ENCODE data around the gene PRKCA.
A peak's percentile ranks its signal among the peaks of the same experiment; 100 is the strongest.
"Not testable (repeated sequence)": the region's sequence is repeated elsewhere in the genome, so short reads cannot be mapped to it uniquely, and the experiment has no call there.

Gene PRKCA

DNA sequence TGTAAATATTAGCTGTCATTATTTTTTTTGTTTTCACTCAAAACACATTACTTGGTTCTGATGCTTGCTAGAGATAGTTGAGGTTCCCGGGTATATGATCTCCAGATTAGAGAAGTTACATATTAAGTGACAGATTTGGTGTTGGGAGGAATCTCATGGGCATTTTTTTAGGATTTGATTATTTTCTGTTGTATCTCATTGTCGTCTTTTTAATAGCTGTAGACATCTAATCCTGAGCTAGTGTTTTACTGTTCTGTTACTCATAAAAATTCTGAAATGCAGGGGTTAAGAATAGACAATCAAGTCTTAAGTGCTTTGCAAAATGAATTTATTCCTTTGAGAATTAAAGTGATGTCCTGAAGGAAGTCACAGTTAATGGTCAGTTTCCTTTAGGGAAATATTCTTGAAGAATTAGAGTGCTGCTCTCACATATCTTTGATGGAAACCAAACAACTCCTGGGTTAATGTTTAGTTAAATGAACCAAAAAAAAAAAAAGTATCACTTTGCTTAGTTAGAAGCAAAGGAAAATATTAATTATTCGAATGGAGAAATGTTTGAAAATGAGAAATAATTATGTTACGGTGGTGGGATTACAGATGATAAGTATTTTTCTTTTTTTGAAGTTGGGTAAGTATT lies 280.8 kb downstream of the PRKCA start:
- no peak for DNase-seq
- in situ Hi-C loops (cut with HindIII; ENCODE audit: low pct_ligation_motif_present, low pct_unique_long_range_greater_than_20kb, low sequenced_read_pairs), result no loop called here

GRCh38 chr17:66584927-66585326 lies 282.5 kb downstream of the PRKCA start:
- in situ Hi-C loops (cut with HindIII; ENCODE audit: low pct_ligation_motif_present, low pct_unique_long_range_greater_than_20kb, low sequenced_read_pairs), result no loop called here
- no peak for DNase-seq

GRCh38 chr17:66585472-66585871 lies 283.1 kb downstream of the PRKCA start:
- in situ Hi-C loops (cut with HindIII; ENCODE audit: low pct_ligation_motif_present, low pct_unique_long_range_greater_than_20kb, low sequenced_read_pairs), result no loop called here
- DNase-seq, result no peak

DNA sequence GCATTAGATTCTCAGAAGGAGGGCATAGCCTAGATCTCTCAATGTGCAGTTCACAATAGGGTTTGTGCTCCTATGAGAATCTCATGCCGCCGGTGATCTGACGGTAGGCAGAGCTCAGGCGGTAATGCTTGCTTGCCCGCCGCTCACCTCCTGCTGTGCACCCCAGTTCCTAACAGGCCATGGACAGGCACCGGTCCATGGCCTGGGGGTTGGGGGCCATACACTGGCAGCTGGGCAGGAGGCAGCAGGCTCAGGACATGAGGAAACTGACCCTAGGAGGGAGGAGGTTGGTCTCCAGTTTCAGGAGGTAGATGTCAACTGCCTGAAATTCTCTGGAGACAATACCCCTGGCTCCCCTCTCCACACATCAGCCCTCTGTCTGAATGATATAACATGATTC lies 287.5 kb downstream of the PRKCA start:
- DNase-seq, result no peak
- in situ Hi-C loops (cut with HindIII; ENCODE audit: low pct_ligation_motif_present, low pct_unique_long_range_greater_than_20kb, low sequenced_read_pairs), result no loop called here

GRCh38 chr17:66593116-66593515 lies 290.7 kb downstream of the PRKCA start:
- in situ Hi-C loops (cut with HindIII; ENCODE audit: low pct_ligation_motif_present, low pct_unique_long_range_greater_than_20kb, low sequenced_read_pairs), result no loop called here
- DNase-seq, result no peak

- in situ Hi-C loops (cut with HindIII; ENCODE audit: low pct_ligation_motif_present, low pct_unique_long_range_greater_than_20kb, low sequenced_read_pairs), result no loop called here
- DNase-seq, result no peak
Observed at GRCh38 chr17:66595893-66596292, 293.5 kb downstream of the PRKCA start.

DNA sequence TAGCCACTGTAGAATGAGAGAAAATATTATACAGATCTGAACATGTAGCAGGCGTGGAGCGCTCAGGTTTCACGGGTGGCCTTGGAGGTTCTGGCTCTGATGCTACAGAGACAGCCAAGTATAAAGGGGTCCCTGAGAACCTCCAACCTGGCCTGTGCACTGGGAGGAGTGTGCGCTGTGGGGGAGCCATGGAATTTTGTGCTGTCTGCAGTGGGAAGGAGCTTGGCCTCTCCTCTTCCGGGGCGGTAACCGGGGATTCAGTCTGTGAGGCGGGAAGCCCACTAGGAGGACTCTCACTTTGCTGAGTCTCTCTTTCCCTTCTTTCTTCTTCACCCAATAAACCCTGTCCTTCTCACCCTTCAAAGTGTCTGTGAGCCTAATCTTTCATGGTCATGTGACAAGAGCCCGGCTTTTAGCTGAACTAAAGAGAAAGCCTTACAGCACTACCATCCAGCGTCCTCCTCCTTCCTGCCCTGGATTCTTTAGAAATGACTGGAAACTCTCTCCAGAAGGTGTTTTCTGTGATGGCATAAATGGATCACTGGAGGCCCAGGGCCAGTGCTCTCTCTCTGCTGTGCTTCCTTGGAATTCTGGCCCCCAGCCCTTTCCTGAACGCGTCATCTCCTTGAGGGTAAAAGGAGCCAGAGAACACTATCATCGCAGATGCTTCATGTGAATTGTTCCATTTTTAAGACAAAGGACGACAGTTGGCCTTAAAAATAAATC lies 300.4 kb downstream of the PRKCA start:
- no peak for DNase-seq
- in situ Hi-C loops (cut with HindIII; ENCODE audit: low pct_ligation_motif_present, low pct_unique_long_range_greater_than_20kb, low sequenced_read_pairs), result no loop called here

GRCh38 chr17:66604376-66604775 lies 302.0 kb downstream of the PRKCA start:
- in situ Hi-C loops (cut with HindIII; ENCODE audit: low pct_ligation_motif_present, low pct_unique_long_range_greater_than_20kb, low sequenced_read_pairs), result no loop called here
- no peak for DNase-seq

DNA sequence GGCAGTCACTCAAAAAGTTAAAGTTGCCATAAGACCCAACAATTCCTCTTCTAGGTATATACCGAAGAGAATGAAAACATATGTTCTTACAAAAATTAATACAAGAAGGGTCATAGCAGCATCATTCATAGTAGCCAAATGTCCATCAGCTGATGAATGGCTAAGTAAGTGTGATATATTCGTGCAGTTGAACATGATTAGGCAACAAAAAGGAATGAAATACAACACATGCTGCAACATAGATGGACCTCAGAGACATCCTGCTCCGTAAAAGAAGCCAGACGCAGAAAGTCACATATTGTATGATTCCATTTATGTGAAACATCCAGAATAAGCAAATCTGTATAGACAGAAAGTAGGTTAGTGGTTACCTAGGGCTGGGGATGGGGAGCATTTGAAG lies 303.1 kb downstream of the PRKCA start:
- DNase-seq, result no peak
- in situ Hi-C loops (cut with HindIII; ENCODE audit: low pct_ligation_motif_present, low pct_unique_long_range_greater_than_20kb, low sequenced_read_pairs), result no loop called here

DNA sequence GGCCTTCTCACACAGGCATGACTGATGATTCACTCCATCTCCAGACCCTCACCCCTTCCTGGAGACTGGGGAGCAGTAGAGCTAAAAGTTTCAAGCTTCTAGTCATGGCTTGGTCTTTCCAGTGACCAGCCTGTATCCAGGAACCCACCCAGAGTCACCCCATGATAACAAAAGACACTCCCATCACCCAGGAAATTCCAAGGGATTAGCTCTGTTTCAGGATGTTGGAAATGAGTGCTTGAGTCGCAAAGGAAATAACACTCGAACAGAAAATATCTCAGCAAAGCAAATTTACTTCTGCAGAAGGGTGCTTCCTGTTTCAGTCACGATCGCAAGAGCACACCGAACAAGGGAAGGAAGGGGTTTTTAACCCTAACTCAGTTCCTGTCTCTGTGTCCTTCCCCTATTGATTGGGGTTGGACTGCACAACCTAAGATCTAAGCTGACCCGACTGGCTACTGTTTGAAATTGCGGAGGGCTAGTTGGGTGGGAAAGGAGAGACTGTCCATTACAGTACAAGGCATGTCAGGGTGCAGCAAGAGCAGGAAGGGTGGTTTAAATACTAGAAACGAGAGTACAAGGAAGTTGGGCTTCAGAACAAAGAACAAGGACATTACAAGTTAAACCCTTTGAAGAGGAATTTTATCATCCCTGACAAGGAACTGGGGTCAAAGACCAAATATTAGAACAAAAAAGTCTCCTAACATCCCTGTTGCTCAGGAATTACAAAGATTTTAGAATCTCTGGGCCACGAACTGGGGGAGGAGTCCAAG lies 308.1 kb downstream of the PRKCA start:
- no peak for DNase-seq
- in situ Hi-C loops (cut with HindIII; ENCODE audit: low pct_ligation_motif_present, low pct_unique_long_range_greater_than_20kb, low sequenced_read_pairs), result no loop called here

GRCh38 chr17:66611397-66611796 lies 309.0 kb downstream of the PRKCA start:
- DNase-seq, result no peak
- in situ Hi-C loops (cut with HindIII; ENCODE audit: low pct_ligation_motif_present, low pct_unique_long_range_greater_than_20kb, low sequenced_read_pairs), result no loop called here

DNA sequence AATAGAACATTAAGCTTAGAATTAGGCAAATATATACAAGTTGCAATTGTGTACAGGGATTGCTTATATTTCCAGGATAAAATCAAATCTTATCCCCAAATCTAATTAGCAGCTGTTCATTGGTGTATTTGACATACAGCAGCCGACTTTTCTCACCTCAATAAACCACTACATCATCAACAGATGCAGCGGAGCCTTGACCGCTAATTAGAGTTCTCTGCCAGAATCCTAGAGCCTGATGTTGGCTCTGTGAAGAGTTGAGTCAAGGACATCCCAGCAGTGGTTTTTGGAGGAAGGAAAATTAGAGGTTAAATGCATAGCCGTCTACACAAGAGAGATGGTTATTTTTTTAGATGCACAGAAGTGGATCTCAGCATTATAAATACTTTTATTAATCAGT lies 310.6 kb downstream of the PRKCA start:
- in situ Hi-C loops (cut with HindIII; ENCODE audit: low pct_ligation_motif_present, low pct_unique_long_range_greater_than_20kb, low sequenced_read_pairs), result no loop called here
- no peak for DNase-seq

GRCh38 chr17:66614469-66614868 lies 312.1 kb downstream of the PRKCA start:
- in situ Hi-C loops (cut with HindIII; ENCODE audit: low pct_ligation_motif_present, low pct_unique_long_range_greater_than_20kb, low sequenced_read_pairs), result no loop called here
- no peak for DNase-seq

GRCh38 chr17:66619206-66619605 lies 316.8 kb downstream of the PRKCA start:
- in situ Hi-C loops (cut with HindIII; ENCODE audit: low pct_ligation_motif_present, low pct_unique_long_range_greater_than_20kb, low sequenced_read_pairs), result no loop called here

GRCh38 chr17:66620528-66620927 lies 318.1 kb downstream of the PRKCA start:
- in situ Hi-C loops (cut with HindIII; ENCODE audit: low pct_ligation_motif_present, low pct_unique_long_range_greater_than_20kb, low sequenced_read_pairs), result no loop called here
- no peak for DNase-seq

More at GRCh38 chr17:66619206-66619605, 316.8 kb downstream of the PRKCA start:
- DNase-seq, result no peak

DNA sequence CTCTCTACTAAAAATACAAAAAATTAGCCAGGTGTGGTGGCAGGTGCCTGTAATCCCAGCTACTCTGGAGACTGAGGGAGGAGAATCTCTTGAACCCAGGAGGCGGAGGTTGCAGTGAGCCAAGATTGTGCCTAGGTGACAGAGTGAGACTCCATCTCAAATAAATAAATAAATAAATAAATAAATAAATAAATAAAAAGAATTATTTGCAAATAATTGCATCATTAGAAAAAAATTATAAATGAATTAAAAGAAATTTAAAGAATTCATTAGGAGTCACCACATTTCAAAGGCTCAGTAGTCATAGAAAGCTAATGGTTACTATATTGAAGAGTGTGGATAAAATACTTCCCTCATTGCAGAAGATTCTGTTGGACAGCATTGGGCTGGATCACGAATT lies 322.2 kb downstream of the PRKCA start:
- in situ Hi-C loops (cut with HindIII; ENCODE audit: low pct_ligation_motif_present, low pct_unique_long_range_greater_than_20kb, low sequenced_read_pairs); DNase-seq: not testable (repeated sequence)

- in situ Hi-C loops (cut with HindIII; ENCODE audit: low pct_ligation_motif_present, low pct_unique_long_range_greater_than_20kb, low sequenced_read_pairs), result no loop called here
- peak; percentile 62 for DNase-seq
Observed at GRCh38 chr17:66625311-66625767, 322.9 kb downstream of the PRKCA start.

GRCh38 chr17:66627985-66628384 lies 325.6 kb downstream of the PRKCA start:
- in situ Hi-C loops (cut with HindIII; ENCODE audit: low pct_ligation_motif_present, low pct_unique_long_range_greater_than_20kb, low sequenced_read_pairs), result no loop called here
- DNase-seq, result no peak

GRCh38 chr17:66629762-66630161 lies 327.3 kb downstream of the PRKCA start:
- in situ Hi-C loops (cut with HindIII; ENCODE audit: low pct_ligation_motif_present, low pct_unique_long_range_greater_than_20kb, low sequenced_read_pairs), result no loop called here
- no peak for DNase-seq

Measured in ACHN (cell line).